Upper lobe of left lung (tissue), 6 donors: Measurements from ENCODE around the gene BTRC. TPM values are rescaled to one million over a fixed set of nuclear protein-coding genes. Genes with fewer than 3 reads are reported as not detected.

Source experiments
- ATAC-seq, 2 donors: fragments of 200-7000 bp; cut with Tn5 transposase; one replicate each; pipeline ENCODE4 v1.9.1; 2022; ENCODE audit warnings: mild to moderate bottlenecking in 2 of 2, moderate library complexity in 2 of 2; ENCODE audit not compliant: low FRiP score in 2 of 2
- DNase-seq, 2 donors: peaks; one replicate each; pipeline ENCODE4 v3.0.0-alpha.2; 2019 to 2020
- H3K27ac ChIP-seq, 4 donors: fragments of 200-600 bp; sonication (generic); one replicate each; pipeline ENCODE4 v1.5.1; 2016 to 2019
- H3K27me3 ChIP-seq, 4 donors: fragments of 200-600 bp; sonication (generic); one replicate each; pipeline ENCODE4 v1.5.1; 2017 to 2019
- H3K36me3 ChIP-seq, 4 donors: fragments of 200-600 bp; sonication (generic); one replicate each; pipeline ENCODE4 v1.5.1; 2016 to 2019
- H3K4me1 ChIP-seq, 4 donors: fragments of 200-600 bp; sonication (generic); one replicate each; pipeline ENCODE4 v1.5.1; 2018 to 2019
- H3K4me3 ChIP-seq, 4 donors: fragments of 200-600 bp; sonication (generic); one replicate each; pipeline ENCODE4 v1.5.1; 2017 to 2019; ENCODE audit warnings: mild to moderate bottlenecking in 2 of 4, moderate library complexity in 1 of 4
- H3K9me3 ChIP-seq, 4 donors: fragments of 200-600 bp; sonication (generic); one replicate each; pipeline ENCODE4 v1.5.1; 2018 to 2019
- EP300 ChIP-seq, 4 donors: sonication (generic); formaldehyde crosslinking; IDR thresholded peaks; one replicate each; pipeline ENCODE4 v1.5.1; 2017; ENCODE audit warnings: antibody characterized with exemption in 4 of 4, control low read depth in 2 of 4
- POLR2A ChIP-seq, 4 donors: fragments of 450-650 bp; IDR thresholded peaks; one replicate each; pipeline ENCODE4 v1.5.1; 2016 to 2017; ENCODE audit warnings: antibody characterized with exemption in 4 of 4, mild to moderate bottlenecking in 2 of 4
- POLR2AphosphoS5 ChIP-seq, 2 donors: sonication (generic); formaldehyde crosslinking; IDR thresholded peaks; one replicate each; pipeline ENCODE4 v1.5.1; 2017; ENCODE audit warnings: antibody characterized with exemption in 2 of 2
- WGBS, 2 donors: methylation state at CpG; one replicate each; pipeline ENCODE4 v1.1.5; 2017 to 2018; 5-methylcytosine and 5-hydroxymethylcytosine counted together
- total RNA-seq, 6 donors: library from RNA; depleted of rRNA in 4 of 6; stranded (reverse); fragments of >200 nt in 4 of 6; gene quantifications; one replicate each; pipeline versions ENCODE4 v1.1.0 to v1.2.1, GENCODE V29; 2016 to 2021
- TF ChIP-seq, protein P1 (sequence below), 6 experiments: fragments of 450-650 bp in 4 of 6; fragments of 200-600 bp in 2 of 6; sonication (generic) in 2 of 6; IDR thresholded peaks; one replicate each; pipeline ENCODE4 v1.5.1; 2016 to 2019; ENCODE audit warnings: antibody characterized with exemption in 6 of 6
- donor health status: DM: no; HTN: no; CAD: no; lungs with moderate emphysema.
- donor health status: DM: no; HTN: yes; CAD: no; lungs with severe emphysema.

Gene BTRC
- total RNA-seq, 6 donors from 2014 or later, result 8.5 to 21.0 (median 11.6) TPM

DNA sequence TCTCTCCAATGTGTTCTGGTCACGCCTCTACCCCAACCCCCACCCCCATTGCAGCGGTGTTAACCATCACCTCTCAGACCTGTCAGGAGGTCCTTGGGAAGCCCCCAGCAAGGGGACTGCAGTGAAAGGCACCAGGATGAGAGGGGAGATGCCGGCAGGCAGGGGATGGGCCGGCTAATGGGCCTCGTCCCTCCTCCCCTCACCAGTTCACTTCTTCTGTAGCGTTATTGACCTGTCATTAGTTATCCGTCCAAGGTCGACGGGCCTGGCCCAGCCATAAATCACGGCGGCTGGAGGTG is 215.3 kb downstream of the BTRC start:
- peak overlapping the region in 3 of 4 donors; percentile 51 to 72 (median 58) for H3K4me3 ChIP-seq
- DNase-seq (no peak), ATAC-seq (no peak)
- H3K36me3 ChIP-seq, result no peaks in the 10 kb centered on the region
- H3K9me3 ChIP-seq, result peaks cover 0 to 7% (median 6%) of the 10 kb centered on the region in 4 donors
- H3K27me3 ChIP-seq, result peaks cover 0 to 44% (median 16%) of the 10 kb centered on the region in 4 donors
- WGBS, 2 donors, result 8 to 40% methylated on average over 1 to 11 of the region's 11 CpGs
- peaks cover 20 to 30% (median 24%) of the 10 kb centered on the region in 4 donors for H3K4me1 ChIP-seq
- TF ChIP-seq, protein P1, sequence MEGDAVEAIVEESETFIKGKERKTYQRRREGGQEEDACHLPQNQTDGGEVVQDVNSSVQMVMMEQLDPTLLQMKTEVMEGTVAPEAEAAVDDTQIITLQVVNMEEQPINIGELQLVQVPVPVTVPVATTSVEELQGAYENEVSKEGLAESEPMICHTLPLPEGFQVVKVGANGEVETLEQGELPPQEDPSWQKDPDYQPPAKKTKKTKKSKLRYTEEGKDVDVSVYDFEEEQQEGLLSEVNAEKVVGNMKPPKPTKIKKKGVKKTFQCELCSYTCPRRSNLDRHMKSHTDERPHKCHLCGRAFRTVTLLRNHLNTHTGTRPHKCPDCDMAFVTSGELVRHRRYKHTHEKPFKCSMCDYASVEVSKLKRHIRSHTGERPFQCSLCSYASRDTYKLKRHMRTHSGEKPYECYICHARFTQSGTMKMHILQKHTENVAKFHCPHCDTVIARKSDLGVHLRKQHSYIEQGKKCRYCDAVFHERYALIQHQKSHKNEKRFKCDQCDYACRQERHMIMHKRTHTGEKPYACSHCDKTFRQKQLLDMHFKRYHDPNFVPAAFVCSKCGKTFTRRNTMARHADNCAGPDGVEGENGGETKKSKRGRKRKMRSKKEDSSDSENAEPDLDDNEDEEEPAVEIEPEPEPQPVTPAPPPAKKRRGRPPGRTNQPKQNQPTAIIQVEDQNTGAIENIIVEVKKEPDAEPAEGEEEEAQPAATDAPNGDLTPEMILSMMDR (IDR thresholded peaks at IDR 0.05), result no peak
- TF ChIP-seq POLR2A (IDR thresholded peaks at IDR 0.05), result no peak
- no peak for TF ChIP-seq EP300 (IDR thresholded peaks at IDR 0.05)
- no peak for TF ChIP-seq POLR2AphosphoS5 (IDR thresholded peaks at IDR 0.05)
- H3K27ac ChIP-seq, result no peak overlapping the region

DNA sequence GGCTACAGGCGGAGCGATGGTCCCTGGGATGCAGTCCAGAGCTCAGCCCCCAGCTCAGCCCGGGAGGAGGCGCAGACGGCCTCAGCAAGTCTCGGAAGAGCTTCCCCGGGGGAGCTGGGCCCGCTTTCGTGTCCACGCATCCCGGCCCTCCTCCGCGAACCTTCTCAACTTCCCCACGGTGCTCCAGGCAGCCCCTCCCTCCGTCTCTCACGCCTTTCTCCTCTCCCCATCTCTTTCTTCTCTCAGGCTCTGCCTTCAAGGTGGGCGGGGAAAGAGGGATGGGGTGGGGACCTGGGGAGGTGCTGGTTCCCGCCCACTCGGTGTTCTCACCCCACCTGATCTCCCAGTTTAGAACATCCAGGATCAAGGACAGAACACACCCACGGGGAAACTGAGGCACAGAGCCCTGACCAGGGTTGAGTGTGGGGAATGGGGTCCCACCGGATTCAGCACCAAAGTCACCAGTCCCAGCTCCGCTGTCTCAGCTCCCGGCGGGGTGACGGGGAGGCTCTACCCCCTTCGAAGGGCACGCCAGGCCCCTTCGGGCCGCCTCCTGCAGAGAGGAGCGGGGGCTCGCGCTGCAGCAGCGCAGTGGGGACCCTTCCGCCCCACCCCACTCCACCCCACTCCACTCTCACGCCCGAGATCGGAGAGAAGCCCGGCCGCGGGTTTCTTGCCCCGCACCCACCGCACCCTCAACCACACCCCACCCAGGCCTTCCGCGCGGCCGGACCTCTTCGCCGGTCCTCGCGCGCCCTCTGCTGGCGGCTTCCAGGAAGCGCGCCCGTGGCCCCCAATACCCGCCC is 215.9 kb downstream of the BTRC start:
- TF ChIP-seq POLR2A (IDR thresholded peaks at IDR 0.05) (no peak), POLR2AphosphoS5 (IDR thresholded peaks at IDR 0.05) (no peak), EP300 (IDR thresholded peaks at IDR 0.05) (no peak)
- TF ChIP-seq, protein P1 (IDR thresholded peaks at IDR 0.05), result peak; percentile 78 to 98 (median 93)
- peak; percentile 87 to 96 for DNase-seq
- Histone ChIP-seq H3K36me3 (no peaks in the 10 kb centered on the region), H3K9me3 (peaks cover 0 to 7% (median 6%) of the 10 kb centered on the region in 4 donors), H3K27me3 (peaks cover 0 to 44% (median 16%) of the 10 kb centered on the region in 4 donors), H3K4me3 (peak overlapping the region; percentile 17 to 72 (median 54)), H3K27ac (peak overlapping the region in 1 of 4 donors; percentile 61), H3K4me1 (peaks cover 20 to 30% (median 24%) of the 10 kb centered on the region in 4 donors)
- 0 to 4% methylated on average over 11 to 37 of the region's 56 CpGs for WGBS, 2 donors
- ATAC-seq, result peak; percentile 82 to 95

DNA sequence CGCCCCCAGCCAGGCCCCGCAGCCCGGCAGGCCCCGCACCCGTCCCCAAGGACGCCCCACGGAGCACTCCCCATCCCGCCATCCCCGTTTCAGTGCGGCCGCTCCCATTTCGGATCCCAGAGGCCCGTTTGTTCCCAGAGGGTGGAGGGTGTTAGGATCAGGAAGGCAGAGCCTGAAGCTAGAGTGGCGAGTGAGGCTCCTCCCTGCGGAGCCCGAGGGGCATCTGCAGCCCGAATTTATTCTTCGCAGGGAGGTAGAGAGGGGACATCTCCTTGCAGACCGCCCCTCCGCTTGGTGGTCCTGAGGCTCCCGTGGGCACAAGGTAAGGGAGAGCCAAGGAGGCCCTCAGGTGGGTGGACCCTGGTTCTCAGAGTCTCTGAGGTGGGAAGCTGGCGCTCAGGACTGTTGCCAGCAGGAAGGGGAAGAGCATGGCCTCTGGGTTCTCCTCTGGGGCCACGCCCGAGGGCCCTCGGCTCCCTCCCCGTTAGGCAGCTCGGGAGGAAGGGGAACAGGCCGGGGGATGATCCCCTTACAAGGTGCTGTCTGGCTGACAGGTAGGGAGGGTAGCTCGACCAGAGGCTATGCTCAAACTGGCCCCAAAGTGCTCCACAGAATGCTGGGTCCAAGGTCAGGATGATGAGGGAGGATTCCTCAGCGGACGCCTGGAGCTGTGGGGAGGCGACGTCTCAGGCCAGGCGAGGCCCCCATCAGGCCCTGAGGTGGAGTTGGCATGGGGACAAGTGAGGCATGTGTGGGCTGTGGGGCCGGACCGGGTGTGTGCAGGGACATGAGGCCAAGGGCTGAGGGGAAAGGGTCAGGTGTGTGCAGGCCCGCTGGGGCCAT is 216.7 kb downstream of the BTRC start:
- peak overlapping the region in 1 of 4 donors; percentile 61 for H3K27ac ChIP-seq
- peaks cover 20 to 30% (median 24%) of the 10 kb centered on the region in 4 donors for H3K4me1 ChIP-seq
- peaks cover 0 to 40% (median 16%) of the 10 kb centered on the region in 4 donors for H3K27me3 ChIP-seq
- ATAC-seq, result peak in 1 of 2 donors; percentile 38
- peak overlapping the region in 3 of 4 donors; percentile 51 to 72 (median 58) for H3K4me3 ChIP-seq
- WGBS, 2 donors, result 0 to 11% methylated on average over 8 to 26 of the region's 37 CpGs
- no peaks in the 10 kb centered on the region for H3K36me3 ChIP-seq
- TF ChIP-seq, protein P1 (IDR thresholded peaks at IDR 0.05), result peak in 1 of 6 experiments; percentile 40
- no peak for TF ChIP-seq EP300 (IDR thresholded peaks at IDR 0.05)
- H3K9me3 ChIP-seq, result peaks cover 0 to 7% (median 6%) of the 10 kb centered on the region in 4 donors
- DNase-seq, result peak in 1 of 2 donors; percentile 63

DNA sequence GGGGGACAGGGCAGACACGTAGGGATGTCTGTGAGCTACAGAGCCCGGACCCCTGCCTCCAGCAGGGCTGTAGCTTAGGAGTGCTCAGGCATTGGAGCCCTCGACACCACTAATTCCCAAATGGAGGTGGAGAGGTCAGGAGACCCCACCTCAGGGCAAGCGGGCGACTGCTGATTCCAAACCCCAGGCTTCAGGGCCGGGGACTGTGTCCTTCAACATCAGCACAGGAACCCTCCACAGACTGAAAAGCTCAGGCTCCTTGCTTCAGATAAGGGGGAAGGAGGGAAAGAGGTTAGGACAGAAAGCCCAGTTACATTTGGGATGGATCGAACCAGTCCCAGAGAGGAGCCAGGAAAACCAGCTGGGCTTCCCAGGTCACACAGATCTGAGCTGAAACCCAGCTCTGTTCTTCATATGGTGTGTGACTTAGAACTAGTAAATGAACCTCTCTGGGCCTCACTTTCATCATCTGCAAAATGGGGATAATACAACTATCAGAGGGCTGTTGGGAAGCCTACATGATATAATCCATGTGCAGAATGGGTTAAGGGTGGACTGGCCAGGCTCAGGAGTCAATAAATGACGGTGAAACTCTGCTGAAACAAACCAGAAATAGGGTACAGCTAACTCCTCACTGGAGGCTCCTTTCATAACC is 217.4 kb downstream of the BTRC start:
- no peak overlapping the region for H3K27ac ChIP-seq
- H3K36me3 ChIP-seq, result no peaks in the 10 kb centered on the region
- 74 to 77% methylated on average over 8 of the region's 8 CpGs for WGBS, 2 donors
- H3K4me3 ChIP-seq, result no peak overlapping the region
- peaks cover 0 to 7% (median 6%) of the 10 kb centered on the region in 4 donors for H3K9me3 ChIP-seq
- TF ChIP-seq POLR2A (IDR thresholded peaks at IDR 0.05) (no peak), POLR2AphosphoS5 (IDR thresholded peaks at IDR 0.05) (no peak), EP300 (IDR thresholded peaks at IDR 0.05) (no peak)
- TF ChIP-seq, protein P1 (IDR thresholded peaks at IDR 0.05), result no peak
- peaks cover 0 to 32% (median 12%) of the 10 kb centered on the region in 4 donors for H3K27me3 ChIP-seq
- ATAC-seq (no peak), DNase-seq (no peak)
- peaks cover 17 to 25% (median 22%) of the 10 kb centered on the region in 4 donors for H3K4me1 ChIP-seq
